GM19372 (cell line): Measurements from ENCODE around the gene MED12.
A peak's percentile ranks its signal among the peaks of the same experiment; 100 is the strongest.

Source experiments
- ATAC-seq: cut with Tn5 transposase; IDR thresholded peaks from one replicate; pipeline ENCODE4 v1.9.1; 2021; ENCODE audit warnings: mild to moderate bottlenecking, low read depth, moderate library complexity; ENCODE audit not compliant: unreplicated experiment

The MED12 gene

DNA sequence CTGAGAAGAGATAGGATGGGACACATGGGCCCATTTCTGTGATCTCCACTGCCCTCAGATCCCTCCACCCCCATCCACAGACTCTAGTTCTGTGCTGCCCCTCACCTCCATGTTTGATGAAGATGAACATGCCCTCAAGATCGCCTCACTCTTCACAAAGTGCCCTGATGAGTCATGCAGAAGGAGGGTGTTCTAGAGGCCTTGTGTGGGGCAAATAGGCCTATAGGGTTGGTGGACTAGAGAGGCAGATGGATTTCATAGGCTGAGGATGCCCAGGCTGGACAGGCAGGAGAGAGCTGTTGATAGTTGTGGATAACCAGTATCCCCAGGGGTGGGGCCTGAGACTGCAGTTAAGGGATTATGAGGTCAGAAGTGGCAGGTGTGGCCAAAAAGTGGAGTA lies 12.0 kb upstream of the MED12 start, which contains the start of gene CXorf65:
Gene CXorf65 (minus strand): TSS at position 314 of the 400 bp plus-strand sequence. CDS start 184 bp downstream, at position 130.
- no peak for ATAC-seq

DNA sequence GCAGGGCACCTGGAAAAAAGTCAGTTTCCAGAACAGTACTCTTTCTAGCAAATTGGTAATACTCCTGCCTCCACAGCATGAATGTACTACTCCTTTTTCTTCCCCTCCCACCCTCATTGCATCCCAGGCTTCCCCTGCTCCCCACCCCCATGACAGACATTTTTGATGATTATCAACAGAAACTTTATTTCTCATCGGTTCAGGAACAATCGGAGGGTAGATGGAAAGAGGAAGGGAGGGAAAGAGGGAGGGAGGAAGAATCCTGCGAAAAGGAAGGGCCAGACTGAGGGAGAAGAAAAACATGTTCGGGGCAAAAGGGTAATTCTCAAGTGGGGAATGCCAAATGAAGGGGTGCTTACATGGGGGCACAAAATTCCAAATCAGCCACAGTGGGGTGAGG lies 11.2 kb upstream of the MED12 start:
- ATAC-seq = no peak

DNA sequence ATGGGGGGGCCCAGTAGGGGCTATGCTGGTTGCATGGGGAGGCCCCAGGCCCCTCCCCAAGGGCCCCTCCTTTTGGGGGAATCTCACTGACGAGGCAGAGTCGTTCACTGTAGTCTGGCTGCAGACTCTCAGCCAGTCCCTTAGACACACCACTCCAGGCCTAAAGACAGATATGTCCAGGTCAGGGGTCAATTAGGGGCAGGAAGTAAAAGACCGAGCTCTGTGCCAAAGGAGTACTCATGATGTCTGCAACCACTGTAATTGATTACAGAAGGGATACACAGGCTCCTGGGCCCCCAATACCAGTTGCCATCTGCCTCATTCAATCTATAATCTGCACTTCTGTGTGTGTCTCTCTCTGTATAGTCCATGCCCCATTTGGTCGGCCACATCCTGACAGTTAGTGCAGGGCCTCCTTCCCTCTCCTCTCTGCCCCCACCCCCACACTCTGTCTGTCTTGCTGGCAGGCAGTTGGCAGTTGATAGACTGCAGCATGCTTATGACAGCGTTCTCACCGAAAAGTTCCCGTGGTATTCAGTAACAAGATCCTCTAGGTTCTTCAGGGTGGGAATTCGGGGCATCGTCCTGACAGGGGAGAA lies 10.5 kb upstream of the MED12 start:
- no peak for ATAC-seq

DNA sequence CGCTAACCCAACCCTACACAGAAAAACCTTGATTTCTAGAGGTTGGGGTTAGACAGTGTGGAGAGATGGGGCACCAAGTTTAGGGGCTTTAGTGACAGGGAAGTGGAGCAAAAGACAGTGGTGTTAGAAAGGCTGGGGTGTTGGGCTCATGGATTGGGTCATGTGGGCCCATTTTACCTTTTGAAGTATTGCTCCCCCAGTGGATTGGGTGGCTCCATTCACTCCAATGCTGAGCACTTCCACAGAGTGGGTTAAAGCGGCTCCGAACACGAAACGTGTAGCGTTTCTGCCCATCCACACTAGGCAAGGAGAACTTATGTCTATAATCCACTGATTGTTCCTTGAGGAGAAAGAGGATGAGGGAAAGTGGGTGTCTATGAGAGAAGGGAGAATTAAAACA lies 9.3 kb upstream of the MED12 start:
- ATAC-seq = no peak

DNA sequence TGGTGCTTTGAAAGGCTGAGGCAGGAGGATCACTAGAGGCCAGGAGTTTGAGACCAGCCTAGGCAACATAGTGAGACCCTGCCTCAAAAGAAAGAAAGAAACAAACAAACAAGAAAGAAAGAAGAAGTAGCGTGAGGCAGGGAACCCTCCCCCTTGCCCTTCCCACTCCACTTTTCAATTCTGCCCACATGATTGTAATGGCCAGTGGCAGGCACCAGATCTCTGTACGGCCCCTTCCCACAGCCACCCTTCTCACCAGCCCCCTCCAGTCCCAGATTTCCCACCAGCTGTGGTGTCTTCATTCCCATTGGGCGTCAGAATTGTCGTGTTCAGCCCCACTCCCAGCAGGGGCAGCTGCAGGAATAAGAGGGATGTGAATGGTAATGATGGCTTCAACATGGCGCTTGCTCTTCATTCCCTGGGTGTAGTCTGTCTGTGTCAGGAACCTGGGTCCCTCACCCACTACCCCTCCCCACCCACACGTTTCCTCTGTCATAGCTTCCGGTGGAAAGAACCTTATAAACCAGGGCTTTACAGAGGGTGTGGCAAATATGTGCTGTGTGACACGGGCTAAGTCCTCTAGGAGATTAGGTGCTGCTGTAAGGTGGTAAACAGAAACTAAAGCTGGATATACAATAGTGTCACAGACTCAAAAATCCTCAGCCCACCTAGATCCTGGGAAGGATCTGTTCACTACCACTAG lies 7.1 kb upstream of the MED12 start, which contains the start of gene IL2RG:
Gene IL2RG (minus strand): TSS at position 437 of the 703 bp plus-strand sequence. CDS start 38 bp downstream, at position 399.
- ATAC-seq = peak; percentile 72

DNA sequence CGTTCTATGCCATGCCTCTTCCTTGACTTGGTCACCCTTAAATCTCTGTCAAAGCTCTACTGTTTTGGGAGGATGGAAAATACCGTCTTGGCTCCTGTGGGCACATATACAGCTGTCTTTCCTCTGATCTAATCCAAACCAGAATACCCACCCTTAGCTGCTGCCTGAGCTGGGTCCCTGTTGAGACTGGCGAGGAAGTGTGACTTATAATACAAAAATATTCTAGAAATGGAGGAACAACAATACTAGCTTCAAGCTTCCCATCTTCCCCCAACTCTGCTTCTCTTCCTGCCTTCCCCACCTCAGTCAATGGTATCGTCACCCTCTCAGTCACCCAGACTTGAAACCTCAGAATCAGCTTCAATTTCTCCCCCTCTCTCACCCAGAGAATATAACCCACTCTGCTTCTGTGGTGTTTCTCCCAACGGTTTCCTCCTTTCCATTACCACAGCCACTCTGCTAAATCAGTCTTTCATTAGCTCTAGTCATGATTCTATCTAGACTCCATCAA lies 6.4 kb upstream of the MED12 start:
- peak; percentile 18 for ATAC-seq

DNA sequence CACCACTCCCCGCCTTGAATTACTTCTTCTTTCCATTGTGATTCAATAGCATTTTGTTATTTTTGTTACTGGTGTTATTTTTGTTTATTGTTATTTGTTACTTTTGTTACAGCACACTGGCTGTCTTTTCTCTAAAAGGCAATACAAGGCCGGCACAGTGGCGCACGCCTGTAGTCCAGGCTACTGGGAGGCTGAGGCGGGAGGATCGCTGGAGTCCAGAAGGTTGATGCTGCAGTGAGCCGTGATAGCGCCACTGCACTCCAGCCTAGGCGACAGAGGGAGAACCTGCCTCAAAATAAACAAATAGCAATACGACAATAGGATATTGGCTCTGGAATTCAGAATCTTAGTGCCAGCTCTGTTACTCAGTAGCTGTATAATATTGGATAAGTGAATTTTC lies 1.0 kb upstream of the MED12 start:
- ATAC-seq = no peak

DNA sequence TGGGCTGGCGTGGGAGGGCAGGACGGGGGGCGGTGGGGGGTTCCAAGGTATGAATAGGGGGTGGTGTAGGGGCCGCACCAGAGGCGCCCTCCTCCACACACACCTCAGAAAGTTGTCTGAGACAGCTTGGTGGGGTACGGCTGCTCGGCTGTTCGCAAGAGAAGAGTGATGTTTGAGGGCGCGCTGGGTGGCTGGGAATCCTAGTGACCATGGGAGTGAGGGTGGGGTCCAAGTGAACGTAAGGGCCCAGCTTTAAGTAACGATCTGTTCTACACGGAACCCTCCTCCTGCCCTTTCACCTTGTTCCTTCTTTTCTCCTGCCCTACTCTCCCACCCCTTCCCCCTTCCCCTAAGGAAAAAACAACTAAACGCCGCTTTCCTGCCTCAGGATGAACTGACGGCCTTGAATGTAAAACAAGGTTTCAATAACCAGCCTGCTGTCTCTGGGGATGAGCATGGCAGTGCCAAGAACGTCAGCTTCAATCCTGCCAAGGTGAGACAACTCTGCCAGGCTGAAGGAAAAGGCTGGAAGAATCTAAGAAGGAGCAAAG lies 664 bp downstream of the MED12 start:
- no peak for ATAC-seq

DNA sequence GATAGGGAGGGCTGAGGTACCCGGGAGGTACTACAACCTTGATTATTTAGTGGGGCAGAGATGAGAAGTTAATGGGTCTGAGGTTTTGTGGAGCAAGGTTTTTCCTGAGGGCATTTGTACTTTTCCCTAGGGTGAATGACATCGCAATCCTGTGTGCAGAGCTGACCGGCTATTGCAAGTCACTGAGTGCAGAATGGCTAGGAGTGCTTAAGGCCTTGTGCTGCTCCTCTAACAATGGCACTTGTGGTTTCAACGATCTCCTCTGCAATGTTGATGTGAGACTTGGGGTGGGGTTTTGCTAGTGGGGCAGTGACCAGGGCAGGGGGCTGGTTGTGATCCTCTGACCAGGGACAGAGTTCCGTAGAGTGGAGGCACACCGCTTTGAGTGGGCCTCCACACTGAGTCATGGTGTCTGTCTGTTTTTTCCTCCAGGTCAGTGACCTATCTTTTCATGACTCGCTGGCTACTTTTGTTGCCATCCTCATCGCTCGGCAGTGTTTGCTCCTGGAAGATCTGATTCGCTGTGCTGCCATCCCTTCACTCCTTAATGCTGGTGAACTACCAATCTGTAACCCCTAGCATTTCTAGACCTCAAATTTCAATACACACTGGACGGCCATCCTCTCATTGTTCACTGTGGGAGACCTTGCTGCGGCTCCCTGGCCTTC lies 9.9 kb downstream of the MED12 start:
- no peak for ATAC-seq

DNA sequence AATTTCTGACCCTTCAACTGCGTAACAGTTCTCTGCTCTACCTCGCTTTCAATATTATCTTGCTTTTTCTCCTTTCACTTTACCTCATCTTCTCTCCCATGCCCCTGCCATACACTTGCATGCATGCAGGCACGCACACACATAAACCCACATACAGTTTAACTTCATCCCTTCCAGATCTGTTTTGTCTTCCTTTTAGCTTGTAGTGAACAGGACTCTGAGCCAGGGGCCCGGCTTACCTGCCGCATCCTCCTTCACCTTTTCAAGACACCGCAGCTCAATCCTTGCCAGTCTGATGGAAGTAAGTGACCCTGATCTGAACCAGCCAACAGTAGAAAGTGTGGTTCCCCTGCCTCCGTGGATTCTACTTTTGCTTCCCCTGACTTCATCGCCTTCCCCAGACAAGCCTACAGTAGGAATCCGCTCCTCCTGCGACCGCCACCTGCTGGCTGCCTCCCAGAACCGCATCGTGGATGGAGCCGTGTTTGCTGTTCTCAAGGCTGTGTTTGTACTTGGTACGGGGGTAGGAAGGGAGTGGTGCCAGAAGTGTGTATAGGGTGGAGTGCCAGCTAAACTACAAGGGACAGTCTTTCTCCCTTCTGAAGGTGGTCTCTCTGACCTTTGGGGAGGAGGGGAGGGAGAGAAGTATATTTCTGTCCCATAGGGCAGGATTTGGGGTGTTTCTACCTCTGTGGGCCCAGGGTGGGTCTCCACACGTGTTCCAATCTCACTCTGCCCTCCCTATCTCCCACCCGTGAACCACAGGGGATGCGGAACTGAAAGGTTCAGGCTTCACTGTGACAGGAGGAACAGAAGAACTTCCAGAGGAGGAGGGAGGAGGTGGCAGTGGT lies 10.7 kb downstream of the MED12 start:
- ATAC-seq = peak; percentile 59

DNA sequence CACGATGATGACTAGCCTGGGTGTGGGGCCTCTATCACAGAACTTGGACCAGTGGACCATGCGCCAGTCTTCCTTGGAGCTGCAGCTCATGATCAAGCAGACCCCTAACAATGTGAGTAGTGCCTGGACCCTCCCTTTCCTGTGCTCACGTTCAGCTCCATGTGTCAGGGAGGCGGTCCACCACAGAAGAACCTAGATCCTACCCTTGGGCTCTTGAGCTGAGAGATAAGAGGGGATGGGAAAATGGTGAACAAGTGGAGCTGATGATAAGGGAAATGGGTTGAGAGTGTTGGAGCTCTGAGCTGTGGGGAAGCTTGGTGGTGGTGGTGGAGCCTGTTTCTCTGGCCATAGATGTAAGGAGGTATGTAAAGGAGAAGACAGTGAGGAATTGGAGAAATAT lies 13.1 kb downstream of the MED12 start:
- no peak for ATAC-seq

DNA sequence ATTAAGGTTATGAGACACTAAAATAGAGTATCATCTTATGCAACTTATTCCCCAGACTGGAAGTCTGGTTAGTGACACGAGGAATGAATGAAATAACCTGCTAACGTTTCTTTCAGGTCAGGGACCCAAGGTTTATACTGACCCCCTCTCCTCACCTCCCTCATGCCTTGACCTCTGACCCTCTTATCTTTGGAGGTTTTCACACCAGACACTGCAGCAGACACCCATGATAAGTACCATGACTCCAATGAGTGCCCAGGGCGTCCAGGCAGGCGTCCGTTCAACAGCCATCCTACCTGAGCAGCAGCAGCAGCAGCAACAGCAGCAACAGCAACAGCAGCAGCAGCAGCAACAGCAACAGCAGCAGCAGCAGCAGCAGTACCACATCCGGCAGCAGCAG lies 22.0 kb downstream of the MED12 start:
- no peak for ATAC-seq

DNA sequence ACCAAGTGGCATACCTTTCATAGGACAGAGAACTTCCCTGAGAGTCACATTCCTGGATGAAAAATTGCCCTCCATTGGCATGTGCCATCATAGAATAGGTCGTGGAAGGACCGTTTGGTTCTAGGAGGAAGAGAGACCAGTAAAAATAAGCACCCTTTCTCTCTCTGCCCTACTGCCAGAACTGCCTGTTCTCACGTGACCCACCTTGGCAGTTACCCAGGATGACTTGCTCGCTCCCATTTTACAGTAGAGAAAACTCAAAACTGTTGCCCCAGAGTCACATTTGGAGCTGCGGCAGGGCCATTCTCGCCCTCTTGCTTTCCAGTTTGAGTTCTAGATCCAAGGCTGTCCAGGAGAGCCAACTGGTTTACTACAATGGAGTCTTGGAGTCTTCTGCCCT lies 25.1 kb downstream of the MED12 start:
- no peak for ATAC-seq

DNA sequence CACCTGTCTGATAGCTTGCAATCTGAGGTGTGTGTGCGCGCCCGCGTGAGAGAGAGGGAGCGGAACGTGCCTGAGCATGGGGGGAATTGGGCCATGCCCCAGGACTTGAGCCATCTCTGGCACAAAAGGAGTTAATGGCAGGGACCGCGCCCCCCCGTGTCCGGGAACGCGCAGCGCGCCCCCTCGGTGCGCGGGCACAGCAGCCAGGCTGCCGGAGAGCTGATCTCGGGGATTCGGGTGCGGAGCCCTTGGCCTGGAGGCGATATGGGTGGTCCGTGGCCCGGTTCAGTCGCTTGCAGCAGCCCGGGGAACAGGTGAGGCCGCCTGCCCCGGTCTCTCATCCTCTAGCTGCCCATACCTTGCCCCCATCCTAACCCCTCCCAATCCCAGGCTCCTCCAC lies 26.3 kb downstream of the MED12 start, which contains the start of gene NLGN3:
Gene NLGN3 (plus strand): TSS at position 191 of the 400 bp plus-strand sequence. CDS start 2,909 bp downstream, outside the sequence.
- no peak for ATAC-seq

DNA sequence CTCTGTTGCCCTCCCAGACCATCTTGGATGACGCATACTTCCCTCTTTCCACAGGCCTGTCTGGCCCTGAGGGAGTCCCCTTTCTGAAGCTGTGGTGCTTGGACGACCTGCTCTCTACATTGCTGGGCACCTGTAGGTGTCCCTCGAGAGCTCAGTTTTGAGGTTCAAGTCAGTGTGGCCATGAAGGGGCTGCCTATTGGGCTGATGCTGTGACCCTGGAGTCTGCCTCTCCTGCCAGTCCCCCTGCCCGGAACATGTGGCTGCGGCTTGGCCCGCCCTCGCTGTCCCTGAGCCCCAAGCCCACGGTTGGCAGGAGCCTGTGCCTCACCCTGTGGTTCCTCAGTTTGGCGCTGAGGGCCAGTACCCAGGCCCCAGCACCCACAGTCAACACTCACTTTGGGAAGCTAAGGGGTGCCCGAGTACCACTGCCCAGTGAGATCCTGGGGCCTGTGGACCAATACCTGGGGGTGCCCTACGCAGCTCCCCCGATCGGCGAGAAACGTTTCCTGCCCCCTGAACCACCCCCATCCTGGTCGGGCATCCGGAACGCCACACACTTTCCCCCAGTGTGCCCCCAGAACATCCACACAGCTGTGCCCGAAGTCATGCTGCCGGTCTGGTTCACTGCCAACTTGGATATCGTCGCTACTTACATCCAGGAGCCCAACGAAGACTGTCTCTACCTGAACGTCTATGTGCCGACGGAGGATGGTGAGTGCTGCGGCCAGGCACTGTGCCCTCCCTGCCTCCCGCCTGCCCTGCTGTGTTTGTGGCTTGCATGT lies 29.3 kb downstream of the MED12 start:
- no peak for ATAC-seq

DNA sequence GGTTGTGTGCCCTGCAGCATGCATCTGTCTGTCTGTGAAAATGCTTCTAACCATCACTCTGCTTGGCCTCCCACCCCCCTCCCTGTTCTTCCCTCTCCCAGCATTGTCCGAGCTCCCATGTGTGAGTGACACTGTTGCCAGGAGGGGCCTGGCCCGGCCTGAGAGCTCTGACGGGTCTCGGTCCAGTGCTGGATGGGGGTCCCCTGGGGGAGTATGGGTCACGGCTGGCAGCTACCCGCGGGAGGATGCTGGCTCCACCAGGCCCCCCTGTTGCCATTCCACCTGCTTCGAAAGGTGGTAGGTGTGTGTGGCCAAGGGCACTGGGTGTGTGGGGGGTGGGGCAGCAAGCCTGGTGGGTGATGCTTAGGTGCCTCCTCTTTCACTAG lies 29.9 kb downstream of the MED12 start:
- no peak for ATAC-seq

DNA sequence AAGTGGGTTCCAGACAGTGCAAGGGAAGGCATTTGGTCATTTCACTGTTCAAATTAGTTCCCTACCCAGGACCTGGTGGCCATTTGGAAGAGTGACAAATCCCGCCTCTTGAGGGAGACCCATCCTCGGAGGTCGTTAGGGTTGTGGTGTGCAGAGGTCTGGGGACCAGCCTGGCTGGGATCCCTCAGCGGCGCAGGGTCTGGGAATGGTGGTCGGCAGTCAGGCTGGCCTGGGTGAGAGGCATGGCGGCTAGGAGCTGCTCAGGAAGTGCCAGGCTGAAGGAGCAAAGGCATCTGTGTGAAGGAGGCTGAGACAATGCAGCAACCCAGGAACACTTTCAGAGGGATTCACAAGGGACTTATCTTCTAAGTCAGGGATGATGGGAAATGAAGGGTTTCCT lies 33.0 kb downstream of the MED12 start:
- no peak for ATAC-seq

DNA sequence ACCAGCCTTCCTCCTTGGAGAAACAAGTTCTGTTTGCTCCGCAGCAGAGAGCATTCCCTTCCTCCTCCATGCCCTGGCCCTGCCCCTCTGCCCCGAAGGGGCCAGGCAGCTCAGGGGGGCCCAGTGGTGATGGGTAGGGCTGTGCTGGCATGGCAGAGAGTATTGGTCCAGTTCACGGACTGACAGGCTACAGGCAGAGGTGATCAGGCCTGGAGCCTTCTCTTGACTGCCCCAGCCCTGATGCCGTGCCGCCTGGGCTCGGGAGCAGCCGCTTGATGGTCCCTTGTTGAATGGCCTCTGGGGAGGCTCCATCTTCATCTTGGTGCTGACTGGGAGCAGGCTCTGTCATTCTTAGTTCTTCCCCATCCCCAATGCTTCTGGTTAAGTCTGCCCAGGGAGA lies 35.8 kb downstream of the MED12 start:
- ATAC-seq = no peak

DNA sequence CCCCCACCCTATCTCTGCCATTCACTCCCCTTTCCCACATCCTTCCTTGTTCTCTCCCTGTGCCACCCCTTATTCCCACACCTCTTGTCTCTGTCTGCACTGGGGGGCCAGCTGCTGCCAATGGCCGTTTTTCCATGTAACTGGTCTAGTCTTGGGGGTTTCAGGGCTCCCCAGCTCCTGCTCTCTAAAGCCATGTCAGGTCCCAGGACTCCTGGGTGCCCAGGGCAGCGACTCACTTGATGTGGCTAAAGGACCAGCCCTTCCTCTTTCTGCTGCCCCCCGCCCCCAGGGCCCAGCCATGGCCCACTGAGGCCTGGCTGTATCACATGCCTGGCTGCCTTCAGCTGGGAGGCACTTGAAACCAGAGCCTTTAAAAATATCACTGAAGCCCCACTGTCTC lies 36.2 kb downstream of the MED12 start:
- no peak for ATAC-seq
